HG02588 (cell line): ENCODE measurements around the gene DAPP1.
"Not testable (repeated sequence)": the region's sequence is repeated elsewhere in the genome, so short reads cannot be mapped to it uniquely, and the experiment has no call there.

Experiments
- ATAC-seq: cut with Tn5 transposase; IDR thresholded peaks from one replicate; pipeline ENCODE4 v1.9.1; 2021; ENCODE audit warnings: mild to moderate bottlenecking, moderate library complexity; ENCODE audit not compliant: unreplicated experiment

DAPP1 gene

GRCh38 chr4:99822734-99823133 lies 6.1 kb downstream of the DAPP1 start:
- ATAC-seq = no peak

- ATAC-seq = no peak
Measured at GRCh38 chr4:99824070-99824599, 7.5 kb downstream of the DAPP1 start.

GRCh38 chr4:99825272-99825671 lies 8.6 kb downstream of the DAPP1 start:
- ATAC-seq = no peak

- no peak for ATAC-seq
Measured at GRCh38 chr4:99826016-99826415, 9.4 kb downstream of the DAPP1 start.

- ATAC-seq = no peak
Measured at GRCh38 chr4:99827454-99827853, 10.8 kb downstream of the DAPP1 start.

- no peak for ATAC-seq
Measured at GRCh38 chr4:99827857-99828256, 11.2 kb downstream of the DAPP1 start.

- ATAC-seq = no peak
Measured at GRCh38 chr4:99828477-99828876, 11.8 kb downstream of the DAPP1 start.

- ATAC-seq = not testable (repeated sequence)
Measured at GRCh38 chr4:99830051-99830450, 13.4 kb downstream of the DAPP1 start.

- no peak for ATAC-seq
Measured at GRCh38 chr4:99832321-99832720, 15.7 kb downstream of the DAPP1 start.

- no peak for ATAC-seq
Measured at GRCh38 chr4:99832758-99833157, 16.1 kb downstream of the DAPP1 start.

- no peak for ATAC-seq
Measured at GRCh38 chr4:99833756-99834155, 17.1 kb downstream of the DAPP1 start.

- ATAC-seq = no peak
Measured at GRCh38 chr4:99834569-99834968, 17.9 kb downstream of the DAPP1 start.

- no peak for ATAC-seq
Measured at GRCh38 chr4:99835942-99836341, 19.3 kb downstream of the DAPP1 start.

GRCh38 chr4:99838927-99839326 lies 22.3 kb downstream of the DAPP1 start:
- no peak for ATAC-seq

GRCh38 chr4:99841129-99841528 lies 24.5 kb downstream of the DAPP1 start:
- peak; percentile 60 for ATAC-seq

- no peak for ATAC-seq
Measured at GRCh38 chr4:99843413-99843812, 26.8 kb downstream of the DAPP1 start.

- no peak for ATAC-seq
Measured at GRCh38 chr4:99844048-99844447, 27.4 kb downstream of the DAPP1 start.

GRCh38 chr4:99845179-99845578 lies 28.6 kb downstream of the DAPP1 start:
- ATAC-seq = no peak

GRCh38 chr4:99845708-99846469 lies 29.3 kb downstream of the DAPP1 start:
- no peak for ATAC-seq

GRCh38 chr4:99846891-99847290 lies 30.3 kb downstream of the DAPP1 start:
- ATAC-seq = no peak

- ATAC-seq = peak; percentile 71
Measured at GRCh38 chr4:99847362-99847976, 30.8 kb downstream of the DAPP1 start.

GRCh38 chr4:99848591-99849001 lies 32.0 kb downstream of the DAPP1 start:
- peak; percentile 23 for ATAC-seq
